Right lobe of liver (tissue), 4 donors: ENCODE measurements around the gene KIF11.

ENCODE experiments used
- POLR2A ChIP-seq: fragments of 450-650 bp; IDR thresholded peaks from one replicate; pipeline ENCODE4 v1.6.1; 2017; ENCODE audit warnings: antibody characterized with exemption, mild to moderate bottlenecking
- TF ChIP-seq, protein P1 (sequence below), 4 donors: fragments of 200-600 bp in 3 of 4; fragments of 450-650 bp in 1 of 4; IDR thresholded peaks; one replicate each; pipeline versions ENCODE4 v1.5.1 to v1.8.0; 2016 to 2022; ENCODE audit warnings: antibody characterized with exemption in 4 of 4, mild to moderate bottlenecking in 2 of 4
- donor health status: DM: no; HTN: no; CAD: no.
- donor health status: DM: no; HTN: no; CAD: no.
- donor health status: DM: no; HTN: yes; CAD: no.

DNA sequence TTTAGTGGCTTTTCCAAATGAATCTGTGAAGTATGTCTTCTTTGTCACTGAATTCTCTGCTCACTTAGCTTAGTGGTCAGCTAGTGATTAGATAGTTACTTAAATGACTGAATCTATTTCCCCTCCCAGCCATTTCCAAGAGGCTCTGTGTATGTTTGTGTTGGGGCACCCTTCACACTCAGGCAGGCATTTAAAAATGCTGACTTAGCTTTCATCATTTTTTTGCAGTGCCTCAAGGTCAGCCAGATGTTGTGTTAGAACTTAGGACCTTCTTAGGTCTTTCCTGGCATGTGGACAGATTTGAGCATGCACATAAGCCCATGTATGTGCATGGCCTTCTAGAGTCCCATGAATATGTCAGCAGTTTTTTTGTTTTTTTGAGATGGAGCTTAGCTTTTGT is 71.4 kb downstream of the KIF11 start:
- no peak for TF ChIP-seq POLR2A
- TF ChIP-seq, protein P1, sequence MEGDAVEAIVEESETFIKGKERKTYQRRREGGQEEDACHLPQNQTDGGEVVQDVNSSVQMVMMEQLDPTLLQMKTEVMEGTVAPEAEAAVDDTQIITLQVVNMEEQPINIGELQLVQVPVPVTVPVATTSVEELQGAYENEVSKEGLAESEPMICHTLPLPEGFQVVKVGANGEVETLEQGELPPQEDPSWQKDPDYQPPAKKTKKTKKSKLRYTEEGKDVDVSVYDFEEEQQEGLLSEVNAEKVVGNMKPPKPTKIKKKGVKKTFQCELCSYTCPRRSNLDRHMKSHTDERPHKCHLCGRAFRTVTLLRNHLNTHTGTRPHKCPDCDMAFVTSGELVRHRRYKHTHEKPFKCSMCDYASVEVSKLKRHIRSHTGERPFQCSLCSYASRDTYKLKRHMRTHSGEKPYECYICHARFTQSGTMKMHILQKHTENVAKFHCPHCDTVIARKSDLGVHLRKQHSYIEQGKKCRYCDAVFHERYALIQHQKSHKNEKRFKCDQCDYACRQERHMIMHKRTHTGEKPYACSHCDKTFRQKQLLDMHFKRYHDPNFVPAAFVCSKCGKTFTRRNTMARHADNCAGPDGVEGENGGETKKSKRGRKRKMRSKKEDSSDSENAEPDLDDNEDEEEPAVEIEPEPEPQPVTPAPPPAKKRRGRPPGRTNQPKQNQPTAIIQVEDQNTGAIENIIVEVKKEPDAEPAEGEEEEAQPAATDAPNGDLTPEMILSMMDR (IDR thresholded peaks at IDR 0.05) = no peak
